GM19324 (cell line): ENCODE results near the gene RPS6KL1.

Experiments
- ATAC-seq: cut with Tn5 transposase; IDR thresholded peaks from one replicate; pipeline ENCODE4 v1.9.1; 2021; ENCODE audit warnings: mild to moderate bottlenecking, moderate library complexity; ENCODE audit not compliant: unreplicated experiment, low FRiP score

Gene RPS6KL1

DNA sequence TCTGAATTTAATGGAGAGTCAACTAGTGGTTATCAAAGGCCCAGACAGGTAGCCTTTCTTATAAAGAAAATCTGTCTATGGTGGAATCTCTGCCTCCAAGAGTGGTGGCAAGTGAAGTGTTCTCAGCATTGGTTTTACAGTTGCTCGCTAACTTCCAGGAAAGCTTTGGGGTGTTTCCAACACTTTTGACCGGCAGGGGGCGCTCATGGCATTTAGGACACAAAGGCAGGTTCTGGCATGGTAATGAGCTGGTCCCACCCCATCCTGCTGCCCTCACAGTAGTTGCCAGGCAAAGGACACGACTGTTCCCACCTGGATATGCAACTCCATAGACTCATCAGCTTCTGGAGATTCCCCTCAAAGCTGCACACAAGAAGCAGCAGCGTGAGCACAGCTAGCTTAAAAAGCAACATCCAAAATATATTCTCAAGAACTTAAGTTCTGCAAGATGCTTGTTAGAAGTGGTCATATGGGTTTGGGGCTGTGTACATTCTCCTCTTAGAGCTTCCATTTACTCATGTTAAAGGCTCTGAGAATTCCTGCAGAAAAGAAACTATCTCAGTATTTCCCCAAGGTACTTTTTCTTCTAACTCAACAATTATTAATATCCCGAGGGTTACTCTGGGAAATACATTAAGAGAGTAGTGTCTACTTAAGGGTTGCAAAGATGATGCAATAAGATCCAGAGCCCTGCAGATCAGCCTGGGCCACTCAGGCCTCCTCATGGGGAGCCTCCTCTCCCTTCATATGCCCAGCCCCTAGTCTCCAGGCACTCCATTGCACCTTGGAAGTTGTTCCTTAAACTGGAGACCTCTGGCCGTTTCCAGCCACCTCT is 61.9 kb downstream of the RPS6KL1 start:
- ATAC-seq = no peak

- ATAC-seq = no peak
Measured at GRCh38 chr14:74859757-74860552, 63.1 kb downstream of the RPS6KL1 start.

- no peak for ATAC-seq
Measured at GRCh38 chr14:74858022-74858421, 65.0 kb downstream of the RPS6KL1 start.

DNA sequence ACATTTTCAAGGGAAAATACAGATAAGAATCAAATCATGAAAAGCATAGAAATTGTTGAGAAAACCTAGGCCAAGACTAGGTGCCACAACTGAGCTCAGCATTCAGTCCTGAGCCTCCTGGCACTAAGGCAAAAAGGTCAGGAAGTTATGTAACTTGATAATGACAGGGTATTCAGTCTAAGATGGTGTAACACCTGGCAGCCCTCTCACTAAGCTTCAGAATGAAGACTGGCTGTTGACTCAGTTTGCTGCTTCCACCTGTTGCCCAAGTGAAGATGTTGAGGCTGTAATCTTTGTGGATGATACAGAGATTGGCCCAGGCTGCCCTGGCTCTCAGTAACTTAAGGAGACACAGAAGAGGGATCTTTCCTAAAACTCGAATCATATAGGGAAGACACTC is 66.7 kb downstream of the RPS6KL1 start:
- ATAC-seq = no peak

DNA sequence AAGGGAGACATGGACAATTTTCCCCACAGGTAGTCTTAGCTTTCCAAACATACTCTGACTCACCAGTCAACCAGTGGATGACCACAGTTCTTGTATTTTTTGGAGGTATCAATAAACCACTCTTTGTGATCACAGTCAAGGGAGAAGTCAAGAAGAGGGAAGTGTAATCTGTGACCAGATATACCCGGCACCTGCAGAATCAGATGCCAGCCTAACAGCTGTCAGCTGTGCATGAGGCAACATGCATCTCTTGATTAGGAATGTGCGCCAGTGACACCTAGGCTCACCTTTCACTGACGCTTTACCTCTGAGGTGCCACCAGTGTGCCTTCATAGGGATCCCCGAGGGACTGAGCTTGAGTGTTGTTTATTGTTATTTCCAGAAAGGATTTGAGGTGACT is 67.1 kb downstream of the RPS6KL1 start:
- ATAC-seq = no peak

GRCh38 chr14:74855021-74855420 is 68.0 kb downstream of the RPS6KL1 start:
- ATAC-seq = no peak
